DOHH2 (cell line): ENCODE data around the gene HTR6.

Experiments
- H3F3A ChIP-seq: fragments of 200-600 bp; sonication (generic), shearing (Covaris generic); 2 replicates; pipeline ENCODE4 v1.6.0; 2016; ENCODE audit warnings: antibody characterized with exemption, mild to moderate bottlenecking; ENCODE audit not compliant: control insufficient read depth, insufficient read depth
- H3K27ac ChIP-seq: fragments of 200-600 bp; sonication (generic); 2 replicates; pipeline ENCODE4 v1.5.1; 2014; ENCODE audit warnings: low read depth, mild to moderate bottlenecking, low read length, moderate library complexity
- H3K27me3 ChIP-seq: fragments of 200-600 bp; sonication (generic); 2 replicates; pipeline ENCODE4 v1.6.1; 2014; ENCODE audit warnings: mild to moderate bottlenecking, low read length, mixed read lengths; ENCODE audit not compliant: control insufficient read depth
- H3K36me3 ChIP-seq: fragments of 200-600 bp; sonication (generic); 2 replicates; pipeline ENCODE4 v1.6.1; 2014; ENCODE audit warnings: mild to moderate bottlenecking, low read length, moderate library complexity, mixed read lengths; ENCODE audit not compliant: control insufficient read depth
- H3K4me1 ChIP-seq: fragments of 200-600 bp; sonication (generic); 2 replicates; pipeline ENCODE4 v1.6.1; 2014; ENCODE audit warnings: mild to moderate bottlenecking, low read length, mixed read lengths; ENCODE audit not compliant: control insufficient read depth
- H3K4me2 ChIP-seq: fragments of 200-600 bp; sonication (generic); 2 replicates; pipeline ENCODE4 v1.6.0; 2014; ENCODE audit warnings: mild to moderate bottlenecking, low read length, moderate library complexity
- H3K4me3 ChIP-seq: fragments of 200-600 bp; sonication (generic); 2 replicates; pipeline ENCODE4 v1.5.1; 2014; ENCODE audit warnings: mild to moderate bottlenecking, low read length, mixed read lengths
- H3K79me2 ChIP-seq: fragments of 200-600 bp; sonication (generic); 2 replicates; pipeline ENCODE4 v1.6.1; 2014; ENCODE audit warnings: mild to moderate bottlenecking, low read length, mixed read lengths; ENCODE audit not compliant: control insufficient read depth
- H3K9me2 ChIP-seq: fragments of 200-600 bp; sonication (generic); replicated peaks from 2 replicates; pipeline ENCODE4 v1.6.1; 2014; ENCODE audit warnings: mild to moderate bottlenecking, low read length, mixed read lengths; ENCODE audit not compliant: control insufficient read depth
- H3K9me3 ChIP-seq: fragments of 200-600 bp; sonication (generic); 2 replicates; pipeline ENCODE4 v1.6.1; 2014; ENCODE audit warnings: antibody characterized with exemption, low read length, mixed read lengths; ENCODE audit not compliant: control insufficient read depth, insufficient read depth
- H4K20me1 ChIP-seq: fragments of 200-600 bp; sonication (generic); 2 replicates; pipeline ENCODE4 v1.6.0; 2014; ENCODE audit warnings: low read depth, mild to moderate bottlenecking, antibody characterized with exemption, low read length, moderate library complexity; ENCODE audit not compliant: control insufficient read depth, insufficient read depth
- EZH2phosphoT487 ChIP-seq: fragments of 200-600 bp; sonication (generic); IDR thresholded peaks from 2 replicates; pipeline ENCODE4 v1.6.1; 2017; ENCODE audit warnings: borderline replicate concordance, mild to moderate bottlenecking, antibody characterized with exemption, low read length, moderate library complexity, mixed read lengths
- TF ChIP-seq, protein P1 (sequence below): fragments of 200-600 bp; sonication (generic); IDR thresholded peaks from one replicate; pipeline ENCODE4 v1.5.1; 2014; ENCODE audit warnings: antibody characterized with exemption, mild to moderate bottlenecking, low read depth, low read length; ENCODE audit not compliant: poor library complexity, severe bottlenecking

Gene HTR6

DNA sequence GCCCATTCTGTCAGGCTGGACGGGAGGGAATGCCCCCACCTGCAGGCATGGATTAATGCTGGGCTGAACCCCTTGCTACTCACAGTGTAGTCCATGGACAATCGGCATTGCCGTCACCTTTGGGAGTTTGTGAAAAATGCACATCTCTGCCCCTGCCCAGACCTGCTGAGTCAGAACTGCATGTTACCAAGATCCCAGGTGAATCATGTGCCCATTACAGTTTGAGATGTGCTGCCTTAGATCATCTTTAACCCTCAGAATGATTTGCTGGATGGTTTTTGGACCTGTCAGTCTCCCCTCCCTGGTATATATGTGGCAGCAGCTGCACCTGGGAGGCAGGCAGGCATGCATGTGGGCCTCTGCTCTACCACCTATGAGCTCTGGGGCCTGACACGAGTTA lies 15.0 kb downstream of the HTR6 start:
- no peaks in the 10 kb centered on the region for H3K27me3 ChIP-seq
- TF ChIP-seq, protein P1, sequence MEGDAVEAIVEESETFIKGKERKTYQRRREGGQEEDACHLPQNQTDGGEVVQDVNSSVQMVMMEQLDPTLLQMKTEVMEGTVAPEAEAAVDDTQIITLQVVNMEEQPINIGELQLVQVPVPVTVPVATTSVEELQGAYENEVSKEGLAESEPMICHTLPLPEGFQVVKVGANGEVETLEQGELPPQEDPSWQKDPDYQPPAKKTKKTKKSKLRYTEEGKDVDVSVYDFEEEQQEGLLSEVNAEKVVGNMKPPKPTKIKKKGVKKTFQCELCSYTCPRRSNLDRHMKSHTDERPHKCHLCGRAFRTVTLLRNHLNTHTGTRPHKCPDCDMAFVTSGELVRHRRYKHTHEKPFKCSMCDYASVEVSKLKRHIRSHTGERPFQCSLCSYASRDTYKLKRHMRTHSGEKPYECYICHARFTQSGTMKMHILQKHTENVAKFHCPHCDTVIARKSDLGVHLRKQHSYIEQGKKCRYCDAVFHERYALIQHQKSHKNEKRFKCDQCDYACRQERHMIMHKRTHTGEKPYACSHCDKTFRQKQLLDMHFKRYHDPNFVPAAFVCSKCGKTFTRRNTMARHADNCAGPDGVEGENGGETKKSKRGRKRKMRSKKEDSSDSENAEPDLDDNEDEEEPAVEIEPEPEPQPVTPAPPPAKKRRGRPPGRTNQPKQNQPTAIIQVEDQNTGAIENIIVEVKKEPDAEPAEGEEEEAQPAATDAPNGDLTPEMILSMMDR: no peak
- no peak for TF ChIP-seq EZH2phosphoT487
- no peaks in the 10 kb centered on the region for H4K20me1 ChIP-seq
- H3K9me2 ChIP-seq: no peaks in the 10 kb centered on the region
- H3K4me1 ChIP-seq: no peaks in the 10 kb centered on the region
- H3K4me2 ChIP-seq: no peak overlapping the region
- H3K4me3 ChIP-seq: no peak overlapping the region
- no peaks in the 10 kb centered on the region for H3K79me2 ChIP-seq
- H3K36me3 ChIP-seq: no peaks in the 10 kb centered on the region
- no peaks in the 10 kb centered on the region for H3F3A ChIP-seq
- no peaks in the 10 kb centered on the region for H3K9me3 ChIP-seq
- no peak overlapping the region for H3K27ac ChIP-seq

DNA sequence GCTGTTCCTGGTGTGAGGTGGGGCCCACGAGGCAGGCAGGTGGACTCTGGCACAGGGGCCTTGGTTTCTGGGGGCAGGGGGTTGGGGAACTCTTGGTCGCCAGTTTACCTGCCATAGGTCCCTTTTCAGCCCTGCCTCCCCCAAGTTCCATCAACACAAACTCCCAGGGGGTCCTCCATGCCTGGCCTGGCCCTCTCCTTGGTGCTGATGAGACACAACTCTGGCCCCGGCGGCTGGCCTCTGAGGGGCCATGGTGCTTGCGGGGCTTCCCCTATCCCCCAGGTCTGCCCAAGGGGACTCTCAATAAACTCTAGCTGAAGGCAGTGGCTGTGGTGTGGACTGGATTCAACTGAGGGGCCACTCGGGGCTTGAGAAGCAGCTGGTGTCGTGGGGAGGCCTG lies 16.0 kb downstream of the HTR6 start:
- Histone ChIP-seq H3K79me2 (no peaks in the 10 kb centered on the region), H3K4me2 (no peak overlapping the region), H4K20me1 (no peaks in the 10 kb centered on the region), H3K9me3 (no peaks in the 10 kb centered on the region), H3K27me3 (no peaks in the 10 kb centered on the region), H3K4me1 (no peaks in the 10 kb centered on the region), H3K4me3 (no peak overlapping the region), H3F3A (no peaks in the 10 kb centered on the region), H3K27ac (no peak overlapping the region), H3K36me3 (no peaks in the 10 kb centered on the region), H3K9me2 (no peaks in the 10 kb centered on the region)
- TF ChIP-seq EZH2phosphoT487: no peak
- TF ChIP-seq, protein P1: no peak

DNA sequence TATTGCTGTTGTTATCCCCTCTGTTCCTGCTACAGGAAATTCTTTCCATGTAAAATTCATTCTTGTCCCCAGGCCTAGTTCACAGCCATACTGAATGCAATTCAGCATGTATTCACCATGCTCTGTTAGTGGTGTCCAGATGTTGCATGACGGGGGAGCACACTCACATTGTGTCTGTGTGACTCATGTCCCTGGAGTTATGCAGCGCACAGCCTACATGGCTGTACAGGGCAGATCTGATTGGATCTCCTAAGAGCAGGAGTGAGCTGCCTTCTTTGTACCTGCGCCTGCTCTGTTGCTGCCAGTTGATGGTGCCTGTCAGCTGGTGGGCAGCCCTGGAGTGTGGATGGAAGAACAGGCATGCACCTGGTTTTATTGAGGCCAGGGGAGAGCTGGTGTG lies 17.6 kb downstream of the HTR6 start:
- no peak overlapping the region for H3K4me2 ChIP-seq
- no peaks in the 10 kb centered on the region for H3K9me3 ChIP-seq
- no peaks in the 10 kb centered on the region for H3K4me1 ChIP-seq
- H3K9me2 ChIP-seq: no peaks in the 10 kb centered on the region
- H3K4me3 ChIP-seq: no peak overlapping the region
- H3K27ac ChIP-seq: no peak overlapping the region
- TF ChIP-seq, protein P1: no peak
- TF ChIP-seq EZH2phosphoT487: no peak
- no peaks in the 10 kb centered on the region for H4K20me1 ChIP-seq
- no peaks in the 10 kb centered on the region for H3K36me3 ChIP-seq
- no peaks in the 10 kb centered on the region for H3K79me2 ChIP-seq
- no peaks in the 10 kb centered on the region for H3F3A ChIP-seq
- no peaks in the 10 kb centered on the region for H3K27me3 ChIP-seq

DNA sequence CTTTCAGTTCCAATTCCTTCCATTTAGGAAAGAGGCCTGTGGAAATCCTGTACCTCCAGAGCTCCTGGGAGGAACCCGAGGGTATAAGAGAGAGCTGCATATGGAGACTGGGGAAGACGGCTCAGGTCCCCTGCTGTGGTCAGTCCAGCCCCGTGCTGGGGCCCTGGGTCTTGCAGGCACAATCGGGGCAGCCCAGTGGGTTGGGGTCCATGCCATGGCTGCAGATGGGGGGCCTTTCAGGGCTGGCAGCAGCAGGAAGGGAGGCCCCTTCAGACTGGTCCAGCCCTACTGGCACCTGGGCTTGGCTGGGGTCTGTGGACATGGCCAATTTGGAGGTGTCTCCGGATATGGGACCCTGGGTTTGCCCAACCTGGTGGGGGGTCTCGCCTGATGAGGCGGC lies 18.2 kb downstream of the HTR6 start:
- no peaks in the 10 kb centered on the region for H3K9me2 ChIP-seq
- no peaks in the 10 kb centered on the region for H4K20me1 ChIP-seq
- no peak overlapping the region for H3K27ac ChIP-seq
- H3K4me2 ChIP-seq: no peak overlapping the region
- TF ChIP-seq, protein P1: no peak
- TF ChIP-seq EZH2phosphoT487: no peak
- H3K79me2 ChIP-seq: no peaks in the 10 kb centered on the region
- H3K9me3 ChIP-seq: no peaks in the 10 kb centered on the region
- H3K4me3 ChIP-seq: no peak overlapping the region
- H3K27me3 ChIP-seq: no peaks in the 10 kb centered on the region
- no peaks in the 10 kb centered on the region for H3F3A ChIP-seq
- H3K36me3 ChIP-seq: no peaks in the 10 kb centered on the region
- H3K4me1 ChIP-seq: no peaks in the 10 kb centered on the region
